Large intestine (tissue), 3 donors: ENCODE results near the gene TMEM178B. TPM values are rescaled to one million over a fixed set of nuclear protein-coding genes. Genes with fewer than 3 reads are reported as not detected.
"Not testable (repeated sequence)": the region's sequence is repeated elsewhere in the genome, so short reads cannot be mapped to it uniquely, and the experiment has no call there.

Experiments used
- DNase-seq, 2 donors: peaks; one replicate each; pipeline versions ENCODE4 v3.0.0 to v3.0.0-alpha.2; 2013
- H3K27ac ChIP-seq: one replicate; pipeline ENCODE4 v1.5.1; 2013; ENCODE audit warnings: low read length
- H3K27me3 ChIP-seq: 2 replicates; pipeline ENCODE4 v1.6.1; 2013; ENCODE audit warnings: low read length; ENCODE audit not compliant: control insufficient read depth, insufficient read depth
- H3K36me3 ChIP-seq: 2 replicates; pipeline ENCODE4 v1.6.1; 2013; ENCODE audit warnings: low read length; ENCODE audit not compliant: control insufficient read depth, insufficient read depth
- H3K4me1 ChIP-seq: one replicate; pipeline ENCODE4 v1.6.1; 2013; ENCODE audit warnings: low read length; ENCODE audit not compliant: control insufficient read depth, insufficient read depth
- H3K4me3 ChIP-seq: one replicate; pipeline ENCODE4 v1.5.1; 2013; ENCODE audit warnings: low read length
- H3K9me3 ChIP-seq: one replicate; pipeline ENCODE4 v1.6.1; 2013; ENCODE audit warnings: mild to moderate bottlenecking, low read depth, low read length, moderate library complexity; ENCODE audit not compliant: control insufficient read depth
- WGBS: methylation state at CpG from one replicate; pipeline ENCODE4 v1.1.5; 2013; ENCODE audit warnings: low lambda C conversion rate; ENCODE audit not compliant: insufficient coverage; 5-methylcytosine and 5-hydroxymethylcytosine counted together
- polyA plus RNA-seq: library from polyadenylated mRNA; unstranded; fragments of 120-200 nt; gene quantifications from one replicate; pipeline ENCODE4 v1.2.1, GENCODE V29; 2013

The TMEM178B gene
- polyA plus RNA-seq, 1 donor, result 2.2 TPM

GRCh38 chr7:141157138-141157765, 83.4 kb downstream of the TMEM178B start:
- no peak overlapping the region for H3K4me3 ChIP-seq
- WGBS, result no CpG with 5 or more reads among the region's 16 CpGs
- no peaks in the 10 kb centered on the region for H3K9me3 ChIP-seq
- H3K27ac ChIP-seq, result no peak overlapping the region
- no peaks in the 10 kb centered on the region for H3K36me3 ChIP-seq
- H3K27me3 ChIP-seq, result peaks cover 2% of the 10 kb centered on the region
- DNase-seq, result no peak
- no peaks in the 10 kb centered on the region for H3K4me1 ChIP-seq

DNA sequence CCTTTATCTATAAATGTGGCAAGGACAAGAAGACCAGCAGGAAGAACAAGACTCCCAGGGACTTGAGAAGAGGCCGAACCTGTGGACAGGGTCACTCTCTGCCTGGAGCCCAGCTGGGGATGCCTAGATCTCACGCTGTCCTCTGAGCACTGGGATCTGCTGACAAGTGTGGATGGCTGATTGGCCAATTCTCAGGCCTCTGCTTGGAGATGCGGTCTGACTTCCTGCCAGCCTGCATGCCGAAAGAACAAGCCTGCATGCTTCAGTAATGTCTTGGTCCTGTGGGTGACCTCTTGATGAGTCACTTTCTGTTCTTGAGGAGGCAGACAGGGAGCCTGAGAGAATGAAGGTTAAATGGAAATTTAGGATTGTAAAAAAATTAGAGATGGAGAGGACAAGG, 84.7 kb downstream of the TMEM178B start:
- H3K27ac ChIP-seq, result no peak overlapping the region
- WGBS, result no CpG with 5 or more reads among the region's 4 CpGs
- H3K36me3 ChIP-seq, result no peaks in the 10 kb centered on the region
- H3K27me3 ChIP-seq, result peaks cover 2% of the 10 kb centered on the region
- no peaks in the 10 kb centered on the region for H3K4me1 ChIP-seq
- peak in 1 of 2 donors; percentile 7 for DNase-seq
- no peak overlapping the region for H3K4me3 ChIP-seq
- no peaks in the 10 kb centered on the region for H3K9me3 ChIP-seq

DNA sequence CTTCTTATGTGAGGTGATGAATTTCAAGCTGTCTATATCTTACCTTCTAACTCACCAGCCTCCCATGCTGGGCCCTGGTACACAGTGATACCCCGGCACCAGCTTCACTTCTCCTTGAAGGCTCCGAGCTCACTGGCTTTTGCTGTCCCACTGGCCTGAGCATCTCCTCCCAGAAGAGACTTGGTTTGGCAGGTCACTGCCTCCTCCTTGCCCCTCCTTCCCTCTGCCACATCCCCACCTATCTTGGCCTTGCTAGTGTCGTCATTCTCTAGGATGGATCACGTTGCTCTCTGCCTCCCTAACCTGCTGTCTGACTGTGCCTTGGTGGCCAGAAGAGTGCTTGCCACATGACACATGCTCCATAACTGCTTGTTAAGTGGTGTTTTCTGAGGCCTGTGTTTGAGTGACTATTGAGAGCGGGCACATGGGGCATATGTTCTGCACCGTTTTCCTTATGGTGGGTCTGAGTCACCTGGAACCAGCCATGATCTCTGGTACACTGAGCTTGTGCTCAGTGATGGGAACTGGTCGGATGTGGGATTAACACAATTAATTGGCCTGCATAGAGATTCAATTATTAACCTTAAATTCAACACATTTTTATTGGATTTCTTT, 86.5 kb downstream of the TMEM178B start:
- Histone ChIP-seq H3K36me3 (no peaks in the 10 kb centered on the region), H3K4me3 (no peak overlapping the region), H3K27ac (no peak overlapping the region), H3K27me3 (no peaks in the 10 kb centered on the region), H3K4me1 (no peaks in the 10 kb centered on the region), H3K9me3 (no peaks in the 10 kb centered on the region)
- DNase-seq, result no peak
- WGBS, result no CpG with 5 or more reads among the region's 7 CpGs

DNA sequence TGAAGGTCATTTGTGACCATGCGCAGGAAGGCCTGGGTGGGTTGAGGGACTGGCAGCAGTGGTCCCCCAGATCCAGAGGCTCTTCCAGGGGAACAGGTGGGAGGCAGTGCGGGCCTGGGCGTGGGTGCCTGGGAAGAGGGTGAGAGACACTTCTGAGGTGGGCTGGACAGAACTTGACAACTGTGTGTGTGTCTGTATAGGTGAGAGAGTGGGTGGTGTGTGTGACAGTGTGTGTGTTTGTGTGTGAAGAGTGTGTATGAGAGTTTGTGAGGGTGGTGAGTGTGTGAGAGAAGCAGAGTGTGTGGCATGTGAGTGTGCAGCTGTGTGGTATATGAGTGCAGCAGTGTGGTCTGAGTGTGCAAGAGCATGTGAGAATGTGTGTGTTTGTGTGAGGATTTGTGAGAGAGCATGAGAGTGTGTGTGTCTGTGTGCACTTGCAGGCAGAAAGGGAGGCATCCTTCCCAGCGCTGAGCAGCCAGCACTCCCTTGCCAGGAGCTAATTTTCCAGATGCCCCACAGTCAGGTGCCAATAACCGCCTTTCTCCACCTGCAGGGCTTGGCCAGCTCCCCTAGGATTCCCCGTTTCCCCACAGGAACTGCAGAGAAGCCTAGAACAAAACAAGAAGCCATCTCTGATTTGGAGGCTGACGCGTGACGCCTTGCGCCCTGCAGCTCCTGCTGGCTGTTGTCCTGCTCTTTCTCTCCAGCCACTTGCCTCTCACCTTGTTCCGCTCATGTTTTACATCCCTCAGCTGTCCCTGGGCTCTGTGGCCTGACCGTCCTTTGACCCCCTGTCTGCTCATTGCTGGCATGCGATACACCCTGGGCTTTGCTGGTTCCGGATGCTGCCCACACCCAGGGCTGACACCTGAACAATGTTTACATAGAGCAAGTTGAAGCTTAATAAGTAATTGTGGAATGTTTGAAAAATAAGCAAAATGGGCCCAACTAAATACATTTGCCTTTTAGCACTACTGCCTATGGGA, 88.0 kb downstream of the TMEM178B start:
- Histone ChIP-seq H3K27me3 (peaks cover 7% of the 10 kb centered on the region), H3K4me3 (no peak overlapping the region)
- no peak for DNase-seq

DNA sequence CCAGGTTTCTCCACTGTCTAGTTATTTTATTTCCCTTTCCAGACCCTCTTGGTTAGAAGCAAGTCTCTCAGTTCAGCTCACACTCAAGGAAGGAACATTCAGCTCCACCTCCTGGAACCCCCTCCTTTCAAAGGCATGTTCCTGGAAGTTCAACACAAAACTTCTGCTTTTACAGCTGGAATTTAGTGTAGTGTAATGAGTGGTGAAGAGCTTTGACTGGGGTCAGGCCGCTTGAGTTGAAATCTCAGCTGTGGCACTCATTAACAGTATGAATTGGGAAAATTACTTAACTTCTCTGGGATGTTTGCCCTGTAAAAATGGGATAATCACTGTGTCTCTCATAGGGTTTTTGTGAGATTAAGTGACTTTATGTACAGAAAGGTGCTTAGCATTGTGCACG, 91.7 kb downstream of the TMEM178B start:
- WGBS, result no CpG with 5 or more reads among the region's 2 CpGs
- Histone ChIP-seq H3K36me3 (no peaks in the 10 kb centered on the region), H3K4me1 (no peaks in the 10 kb centered on the region), H3K27ac (no peak overlapping the region), H3K4me3 (no peak overlapping the region), H3K27me3 (peaks cover 7% of the 10 kb centered on the region), H3K9me3 (no peaks in the 10 kb centered on the region)
- DNase-seq, result no peak

More for the DNA sequence above, 88.0 kb downstream of the TMEM178B start:
- Histone ChIP-seq H3K36me3 (no peaks in the 10 kb centered on the region), H3K4me1 (no peaks in the 10 kb centered on the region), H3K27ac (no peak overlapping the region), H3K9me3 (no peaks in the 10 kb centered on the region)
- WGBS, result 20% methylated on average over 1 of the region's 14 CpGs

DNA sequence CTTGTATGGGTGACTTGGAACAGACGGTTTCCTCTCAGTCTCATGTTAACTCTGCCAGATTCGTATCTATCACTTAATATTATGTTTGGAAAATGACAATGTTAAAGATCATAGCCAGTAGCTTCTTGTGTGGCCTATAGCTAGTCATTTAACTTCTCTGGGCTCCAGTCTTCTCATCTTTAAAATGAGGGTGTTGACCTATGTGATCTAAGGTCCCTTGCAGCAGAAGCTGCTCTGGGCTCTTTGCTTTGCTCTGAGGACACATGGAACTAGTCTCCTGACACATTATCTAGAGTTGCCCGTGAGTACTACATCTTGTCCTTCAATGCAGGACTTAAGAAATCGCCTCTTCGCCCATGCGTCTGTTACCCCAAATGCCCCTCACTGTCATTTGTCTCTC, 93.1 kb downstream of the TMEM178B start:
- WGBS, result 100% methylated on average over 1 of the region's 6 CpGs
- no peak overlapping the region for H3K4me3 ChIP-seq
- H3K4me1 ChIP-seq, result no peaks in the 10 kb centered on the region
- H3K9me3 ChIP-seq, result no peaks in the 10 kb centered on the region
- no peaks in the 10 kb centered on the region for H3K36me3 ChIP-seq
- no peak overlapping the region for H3K27ac ChIP-seq
- H3K27me3 ChIP-seq, result peaks cover 7% of the 10 kb centered on the region
- no peak for DNase-seq

- H3K4me1 ChIP-seq, result no peaks in the 10 kb centered on the region
- no peaks in the 10 kb centered on the region for H3K36me3 ChIP-seq
- DNase-seq, result no peak
- 85% methylated on average over 5 of the region's 11 CpGs for WGBS
- H3K4me3 ChIP-seq, result no peak overlapping the region
- H3K27ac ChIP-seq, result no peak overlapping the region
- no peaks in the 10 kb centered on the region for H3K9me3 ChIP-seq
- peaks cover 7% of the 10 kb centered on the region for H3K27me3 ChIP-seq
Measured at GRCh38 chr7:141167381-141167964, 93.6 kb downstream of the TMEM178B start.

- H3K9me3 ChIP-seq, H3K36me3 ChIP-seq, H3K4me1 ChIP-seq, H3K4me3 ChIP-seq, H3K27ac ChIP-seq, DNase-seq, H3K27me3 ChIP-seq: not testable (repeated sequence)
- WGBS, result 100% methylated on average over 1 of the region's 2 CpGs
Measured at GRCh38 chr7:141169157-141169556, 95.3 kb downstream of the TMEM178B start.

DNA sequence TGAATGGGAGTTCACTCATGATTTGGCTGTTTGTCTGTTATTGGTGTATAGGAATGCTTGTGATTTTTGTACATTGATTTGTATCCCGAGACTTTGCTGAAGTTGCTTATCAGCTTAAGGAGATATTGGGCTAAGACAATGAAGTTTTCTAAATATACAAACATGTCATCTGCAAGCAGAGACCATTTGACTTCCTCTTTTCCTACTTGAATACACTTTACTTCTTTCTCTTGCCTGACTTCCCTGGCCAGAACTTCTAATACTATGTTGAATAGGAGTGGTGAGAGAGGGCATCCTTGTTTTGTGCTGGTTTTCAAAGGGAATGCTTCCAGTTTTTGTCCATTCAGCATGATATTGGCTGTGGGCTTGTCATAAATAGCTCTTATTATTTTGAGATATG, 101.9 kb downstream of the TMEM178B start:
- not testable (repeated sequence) for DNase-seq, H3K36me3 ChIP-seq, H3K4me3 ChIP-seq, H3K27ac ChIP-seq, H3K4me1 ChIP-seq, H3K27me3 ChIP-seq, H3K9me3 ChIP-seq
- WGBS, result 80% methylated on average over 1 of the region's 1 CpG

DNA sequence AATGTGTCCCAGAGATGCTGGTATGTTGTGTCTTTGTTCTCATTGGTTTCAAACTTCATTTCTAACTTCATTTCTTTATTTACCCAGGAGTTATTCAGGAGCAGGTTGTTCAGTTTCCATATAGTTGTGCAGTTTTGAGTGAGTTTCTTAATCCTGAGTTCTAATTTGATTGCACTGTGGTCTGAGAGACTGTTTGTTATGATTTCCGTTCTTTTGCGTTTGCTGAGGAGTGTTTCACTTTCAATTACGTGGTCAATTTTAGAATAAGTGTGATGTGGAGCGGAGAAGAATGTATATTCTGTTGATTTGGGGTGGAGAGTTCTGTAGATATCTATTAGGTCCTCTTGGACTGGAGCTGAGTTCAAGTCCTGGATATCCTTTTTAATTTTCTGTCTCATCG, 103.3 kb downstream of the TMEM178B start:
- H3K27ac ChIP-seq, H3K4me3 ChIP-seq, H3K9me3 ChIP-seq, H3K36me3 ChIP-seq, H3K27me3 ChIP-seq, DNase-seq, H3K4me1 ChIP-seq: not testable (repeated sequence)
- WGBS, result no CpG with 5 or more reads among the region's 5 CpGs
